Measurements from ENCODE around the gene IGDCC3.

IGDCC3 gene

DNA sequence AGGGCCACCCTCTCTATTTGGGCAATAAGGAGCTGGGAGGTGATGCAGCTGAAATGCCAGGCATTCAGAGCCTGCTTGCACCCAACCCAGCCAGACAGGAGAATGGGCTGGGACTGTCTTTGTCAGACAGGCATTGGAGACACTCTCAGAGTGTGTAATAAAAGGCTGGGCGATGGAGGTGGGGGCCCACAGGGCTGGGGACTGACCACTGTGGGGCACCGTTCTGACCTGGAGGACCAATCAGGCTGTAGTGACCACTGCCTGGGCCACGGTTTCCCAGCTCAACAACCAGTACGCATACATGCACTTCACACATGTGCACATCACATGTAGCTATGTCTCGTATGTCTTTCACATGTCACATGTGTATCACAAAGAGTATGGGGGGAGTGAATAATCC is 5.7 kb upstream of the IGDCC3 start:
- TF ChIP-seq, protein P1, sequence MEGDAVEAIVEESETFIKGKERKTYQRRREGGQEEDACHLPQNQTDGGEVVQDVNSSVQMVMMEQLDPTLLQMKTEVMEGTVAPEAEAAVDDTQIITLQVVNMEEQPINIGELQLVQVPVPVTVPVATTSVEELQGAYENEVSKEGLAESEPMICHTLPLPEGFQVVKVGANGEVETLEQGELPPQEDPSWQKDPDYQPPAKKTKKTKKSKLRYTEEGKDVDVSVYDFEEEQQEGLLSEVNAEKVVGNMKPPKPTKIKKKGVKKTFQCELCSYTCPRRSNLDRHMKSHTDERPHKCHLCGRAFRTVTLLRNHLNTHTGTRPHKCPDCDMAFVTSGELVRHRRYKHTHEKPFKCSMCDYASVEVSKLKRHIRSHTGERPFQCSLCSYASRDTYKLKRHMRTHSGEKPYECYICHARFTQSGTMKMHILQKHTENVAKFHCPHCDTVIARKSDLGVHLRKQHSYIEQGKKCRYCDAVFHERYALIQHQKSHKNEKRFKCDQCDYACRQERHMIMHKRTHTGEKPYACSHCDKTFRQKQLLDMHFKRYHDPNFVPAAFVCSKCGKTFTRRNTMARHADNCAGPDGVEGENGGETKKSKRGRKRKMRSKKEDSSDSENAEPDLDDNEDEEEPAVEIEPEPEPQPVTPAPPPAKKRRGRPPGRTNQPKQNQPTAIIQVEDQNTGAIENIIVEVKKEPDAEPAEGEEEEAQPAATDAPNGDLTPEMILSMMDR (conservative IDR thresholded peaks at IDR 0.05; ENCODE audit: low read depth, low read length): no peak
- Histone ChIP-seq H3K9ac (no peak overlapping the region), H3K79me2 (ENCODE audit: insufficient read depth, low read depth) (no peaks in the 10 kb centered on the region), H3K27ac (no peak overlapping the region), H3K4me1 (ENCODE audit: low read depth, poor library complexity, severe bottlenecking) (peaks cover 5% of the 10 kb centered on the region), H3K4me3 (IDR thresholded peaks at IDR 0.05; ENCODE audit: insufficient read depth, low read depth, low read length) (no peak overlapping the region), H4K20me1 (ENCODE audit: insufficient read depth) (no peaks in the 10 kb centered on the region), H3K4me2 (no peak overlapping the region), H3K36me3 (ENCODE audit: insufficient read depth) (no peaks in the 10 kb centered on the region), H2AFZ (ENCODE audit: low read depth) (no peak overlapping the region), H3K27me3 (ENCODE audit: insufficient read depth, low read depth) (peaks cover 7% of the 10 kb centered on the region)

DNA sequence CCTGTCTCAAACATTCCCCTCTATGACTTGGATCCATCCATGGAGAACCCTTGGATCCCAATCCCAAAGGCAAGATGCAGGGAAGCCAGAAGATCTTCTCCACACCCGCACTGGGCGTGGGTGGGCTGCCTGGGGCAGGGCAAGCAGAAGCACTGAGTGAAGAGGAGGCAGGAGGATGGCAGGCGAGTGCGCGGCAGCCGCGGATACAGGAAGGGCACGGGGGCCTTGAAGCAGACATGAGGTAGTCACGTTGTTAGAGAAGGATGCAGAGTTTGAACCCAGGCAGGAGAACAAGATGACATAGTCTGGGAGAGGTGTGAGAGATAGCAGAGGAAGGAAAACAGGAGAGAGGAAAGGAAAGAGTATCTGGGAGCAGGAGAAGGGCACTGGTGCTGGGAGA is 5.1 kb upstream of the IGDCC3 start:
- Histone ChIP-seq H3K4me1 (ENCODE audit: low read depth, poor library complexity, severe bottlenecking) (peaks cover 5% of the 10 kb centered on the region), H3K27me3 (ENCODE audit: insufficient read depth, low read depth) (peaks cover 12% of the 10 kb centered on the region), H2AFZ (ENCODE audit: low read depth) (no peak overlapping the region), H3K9ac (no peak overlapping the region), H3K4me3 (IDR thresholded peaks at IDR 0.05; ENCODE audit: insufficient read depth, low read depth, low read length) (no peak overlapping the region), H3K27ac (no peak overlapping the region), H3K79me2 (ENCODE audit: insufficient read depth, low read depth) (no peaks in the 10 kb centered on the region), H3K36me3 (ENCODE audit: insufficient read depth) (no peaks in the 10 kb centered on the region), H3K4me2 (no peak overlapping the region), H4K20me1 (ENCODE audit: insufficient read depth) (no peaks in the 10 kb centered on the region)
- TF ChIP-seq, protein P1 (conservative IDR thresholded peaks at IDR 0.05; ENCODE audit: low read depth, low read length): no peak

DNA sequence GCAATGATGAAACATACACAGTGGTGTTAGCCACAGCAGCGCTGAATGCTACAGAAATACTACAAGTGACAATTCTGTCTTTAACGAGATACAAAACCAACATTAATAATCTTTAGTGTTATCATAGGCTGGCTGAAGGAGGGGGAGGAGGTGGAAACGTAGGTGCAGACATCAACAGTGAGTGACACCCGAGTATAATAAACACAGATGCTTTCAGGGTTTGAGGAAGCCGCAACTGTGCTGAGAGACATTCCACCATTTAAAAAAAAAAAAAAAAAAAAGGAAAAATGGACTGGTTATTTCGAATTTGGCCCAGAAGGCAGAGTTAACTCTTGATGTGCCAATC is 4.3 kb upstream of the IGDCC3 start:
- TF ChIP-seq, protein P1 (conservative IDR thresholded peaks at IDR 0.05; ENCODE audit: low read depth, low read length): no peak
- H3K4me3 ChIP-seq (IDR thresholded peaks at IDR 0.05; ENCODE audit: insufficient read depth, low read depth, low read length): no peak overlapping the region

DNA sequence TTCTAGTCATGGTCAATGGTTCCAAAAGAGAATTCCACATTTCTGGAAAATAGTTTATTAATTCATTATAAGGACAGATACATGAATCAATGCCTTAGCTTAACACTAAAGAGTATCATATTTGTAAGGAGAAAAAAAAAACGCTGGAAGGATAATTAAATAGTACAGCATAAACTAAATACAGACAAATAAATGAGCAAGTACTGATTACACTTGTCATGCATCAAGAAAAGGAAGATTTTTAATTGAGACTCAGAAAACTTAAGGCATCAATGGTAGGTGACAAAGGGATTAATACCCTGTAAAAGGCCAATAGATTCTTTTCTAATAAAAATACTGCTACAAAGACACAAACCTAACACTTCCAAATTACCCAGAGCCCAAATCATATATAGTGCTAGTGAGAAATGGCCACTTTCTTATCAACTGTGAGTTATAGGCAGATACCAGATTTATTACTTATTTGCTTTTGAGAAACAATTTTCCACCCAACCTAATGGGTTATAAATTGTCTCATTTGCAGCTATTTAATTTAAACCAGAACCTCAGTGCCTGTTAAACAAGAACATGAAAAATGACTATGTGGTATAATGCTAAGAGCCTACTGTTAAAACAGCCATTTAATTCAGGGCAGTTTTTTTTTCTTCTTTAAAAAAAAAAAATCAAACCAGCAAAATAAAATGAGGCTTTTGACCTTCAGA is 3.8 kb upstream of the IGDCC3 start:
- H3K9ac ChIP-seq: no peak overlapping the region
- H3K4me1 ChIP-seq (ENCODE audit: low read depth, poor library complexity, severe bottlenecking): peaks cover 5% of the 10 kb centered on the region

More for the DNA sequence above, 4.3 kb upstream of the IGDCC3 start:
- Histone ChIP-seq H3K79me2 (ENCODE audit: insufficient read depth, low read depth) (no peaks in the 10 kb centered on the region), H3K9ac (no peak overlapping the region), H3K27me3 (ENCODE audit: insufficient read depth, low read depth) (peaks cover 14% of the 10 kb centered on the region), H3K4me1 (ENCODE audit: low read depth, poor library complexity, severe bottlenecking) (peaks cover 5% of the 10 kb centered on the region), H3K4me2 (no peak overlapping the region), H3K36me3 (ENCODE audit: insufficient read depth) (no peaks in the 10 kb centered on the region), H2AFZ (ENCODE audit: low read depth) (no peak overlapping the region), H4K20me1 (ENCODE audit: insufficient read depth) (no peaks in the 10 kb centered on the region), H3K27ac (no peak overlapping the region)

More for the DNA sequence above, 3.8 kb upstream of the IGDCC3 start:
- H3K4me3 ChIP-seq (IDR thresholded peaks at IDR 0.05; ENCODE audit: insufficient read depth, low read depth, low read length): no peak overlapping the region
- no peaks in the 10 kb centered on the region for H3K36me3 ChIP-seq (ENCODE audit: insufficient read depth)
- H3K27me3 ChIP-seq (ENCODE audit: insufficient read depth, low read depth): peaks cover 19% of the 10 kb centered on the region
- H3K27ac ChIP-seq: no peak overlapping the region
- H3K4me2 ChIP-seq: no peak overlapping the region
- H3K79me2 ChIP-seq (ENCODE audit: insufficient read depth, low read depth): no peaks in the 10 kb centered on the region
- TF ChIP-seq, protein P1 (conservative IDR thresholded peaks at IDR 0.05; ENCODE audit: low read depth, low read length): no peak
- no peaks in the 10 kb centered on the region for H4K20me1 ChIP-seq (ENCODE audit: insufficient read depth)
- no peak overlapping the region for H2AFZ ChIP-seq (ENCODE audit: low read depth)
